Vagina (tissue), 2 donors: ENCODE data around the gene DHX58.

ENCODE experiments used
- POLR2A ChIP-seq, 2 donors: fragments of 450-650 bp; IDR thresholded peaks; one replicate each; pipeline ENCODE4 v1.6.1; 2017; ENCODE audit warnings: antibody characterized with exemption in 2 of 2, mild to moderate bottlenecking in 2 of 2, moderate library complexity in 2 of 2
- POLR2AphosphoS5 ChIP-seq, 2 donors: sonication (generic); formaldehyde crosslinking; IDR thresholded peaks; one replicate each; pipeline ENCODE4 v1.9.0; 2017; ENCODE audit warnings: antibody characterized with exemption in 2 of 2, mild to moderate bottlenecking in 2 of 2, low read depth in 1 of 2; ENCODE audit not compliant: insufficient read depth in 1 of 2
- TF ChIP-seq, protein P1 (sequence below), 3 experiments: fragments of 450-650 bp in 2 of 3; fragments of 200-600 bp in 1 of 3; sonication (generic) in 1 of 3; IDR thresholded peaks; one replicate each; pipeline ENCODE4 v1.5.1; 2017 to 2019; ENCODE audit warnings: antibody characterized with exemption in 3 of 3, mild to moderate bottlenecking in 2 of 3, moderate library complexity in 2 of 3

DNA sequence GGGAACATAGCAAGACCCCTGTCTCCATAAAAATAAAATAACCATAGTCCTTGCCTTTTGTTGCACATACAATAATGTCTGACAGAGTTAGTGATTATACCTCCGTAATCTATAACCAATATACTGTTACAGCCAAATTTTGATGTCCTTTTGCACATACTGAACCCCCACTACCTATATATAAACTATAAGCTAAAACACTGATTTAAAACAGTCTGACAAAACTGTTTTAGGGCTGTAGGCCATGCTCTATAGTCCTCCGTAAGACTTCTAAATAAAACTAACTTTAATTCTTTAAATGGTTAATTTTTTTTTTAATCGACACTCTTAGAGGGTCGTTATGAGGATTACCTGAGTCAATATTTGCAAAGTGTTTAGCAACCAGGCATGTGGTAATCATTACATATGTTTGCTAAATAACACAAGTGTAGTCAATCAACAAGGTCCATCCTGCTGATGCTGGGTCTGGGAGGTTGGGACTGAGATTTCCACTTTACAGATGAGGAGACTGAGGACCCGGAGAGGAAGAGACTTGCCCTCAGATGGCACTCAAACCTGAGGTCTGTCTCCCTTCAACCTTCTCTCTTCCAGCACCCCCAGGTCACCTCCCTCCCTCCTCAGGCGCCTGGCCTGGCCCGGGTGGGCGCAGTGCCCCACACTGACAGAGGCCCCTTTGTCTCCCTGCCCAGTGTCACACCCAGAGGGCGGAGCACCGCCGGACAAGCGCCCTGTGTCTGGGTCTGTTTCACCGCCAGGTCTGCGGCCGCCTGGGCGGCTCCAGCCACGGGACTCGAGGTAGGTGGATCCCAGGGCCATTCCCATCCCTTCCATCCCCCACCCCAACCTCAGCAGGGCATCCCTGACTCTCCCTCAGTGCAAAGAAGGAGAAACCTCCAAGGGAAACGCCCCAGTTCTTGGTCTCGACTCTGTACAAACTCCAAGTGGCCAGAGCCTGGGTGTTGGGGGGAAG, 24.5 kb downstream of the DHX58 start:
- TF ChIP-seq, protein P1, sequence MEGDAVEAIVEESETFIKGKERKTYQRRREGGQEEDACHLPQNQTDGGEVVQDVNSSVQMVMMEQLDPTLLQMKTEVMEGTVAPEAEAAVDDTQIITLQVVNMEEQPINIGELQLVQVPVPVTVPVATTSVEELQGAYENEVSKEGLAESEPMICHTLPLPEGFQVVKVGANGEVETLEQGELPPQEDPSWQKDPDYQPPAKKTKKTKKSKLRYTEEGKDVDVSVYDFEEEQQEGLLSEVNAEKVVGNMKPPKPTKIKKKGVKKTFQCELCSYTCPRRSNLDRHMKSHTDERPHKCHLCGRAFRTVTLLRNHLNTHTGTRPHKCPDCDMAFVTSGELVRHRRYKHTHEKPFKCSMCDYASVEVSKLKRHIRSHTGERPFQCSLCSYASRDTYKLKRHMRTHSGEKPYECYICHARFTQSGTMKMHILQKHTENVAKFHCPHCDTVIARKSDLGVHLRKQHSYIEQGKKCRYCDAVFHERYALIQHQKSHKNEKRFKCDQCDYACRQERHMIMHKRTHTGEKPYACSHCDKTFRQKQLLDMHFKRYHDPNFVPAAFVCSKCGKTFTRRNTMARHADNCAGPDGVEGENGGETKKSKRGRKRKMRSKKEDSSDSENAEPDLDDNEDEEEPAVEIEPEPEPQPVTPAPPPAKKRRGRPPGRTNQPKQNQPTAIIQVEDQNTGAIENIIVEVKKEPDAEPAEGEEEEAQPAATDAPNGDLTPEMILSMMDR (IDR thresholded peaks at IDR 0.05): no peak
- TF ChIP-seq POLR2A (IDR thresholded peaks at IDR 0.05) (no peak), POLR2AphosphoS5 (IDR thresholded peaks at IDR 0.05; ENCODE audit: insufficient read depth in 1 of 2, low read depth in 1 of 2) (no peak)
